Kidney (tissue), 14 donors: ENCODE data around the gene SFT2D1. TPM values are rescaled to one million over a fixed set of nuclear protein-coding genes. Genes with fewer than 3 reads are reported as not detected.

Source experiments
- DNase-seq, 5 donors: peaks; one replicate each; pipeline ENCODE4 v3.0.0-alpha.2; 2013 to 2020
- FAIRE-seq: peaks from 2 replicates; lab custom pipeline; 2012; peaks lifted over from hg19 to GRCh38; lab: Jason Lieb, UNC
- H3K27ac ChIP-seq, 2 donors: one replicate each; pipeline ENCODE4 v1.7.0; 2013; ENCODE audit warnings: low read depth in 2 of 2, low read length in 2 of 2, inconsistent platforms in 1 of 2
- H3K27me3 ChIP-seq: one replicate; pipeline ENCODE4 v1.7.1; 2013; ENCODE audit warnings: low read length, inconsistent platforms; ENCODE audit not compliant: control insufficient read depth, insufficient read depth
- H3K36me3 ChIP-seq, 3 donors: one replicate each; pipeline versions ENCODE4 v1.7.0 to v1.7.1; 2013; ENCODE audit warnings: low read length in 3 of 3, control low read depth in 1 of 3, inconsistent platforms in 1 of 3; ENCODE audit not compliant: insufficient read depth in 3 of 3, control insufficient read depth in 2 of 3
- H3K4me1 ChIP-seq, 3 donors: one replicate each; pipeline versions ENCODE4 v1.7.0 to v1.7.1; 2013; ENCODE audit warnings: low read length in 3 of 3, inconsistent platforms in 1 of 3, low read depth in 1 of 3; ENCODE audit not compliant: control insufficient read depth in 2 of 3, insufficient read depth in 2 of 3
- H3K4me3 ChIP-seq, 3 donors: one replicate each; pipeline versions ENCODE4 v1.7.0 to v1.8.1; 2013; ENCODE audit warnings: low read length in 3 of 3, control low read depth in 1 of 3, inconsistent platforms in 1 of 3
- H3K9ac ChIP-seq, 3 donors: one replicate each; pipeline versions ENCODE4 v1.7.0 to v1.7.1; 2013; ENCODE audit warnings: low read length in 3 of 3, control low read depth in 1 of 3, inconsistent platforms in 1 of 3
- H3K9me3 ChIP-seq, 3 donors: one replicate each; pipeline versions ENCODE4 v1.7.0 to v1.7.1; 2013; ENCODE audit warnings: low read length in 3 of 3, control low read depth in 1 of 3, inconsistent platforms in 1 of 3; ENCODE audit not compliant: control insufficient read depth in 2 of 3, insufficient read depth in 1 of 3
- intact Hi-C: fragments of 100-400 bp; cut with DNase I; formaldehyde crosslinking; loops from one replicate; pipeline ENCODE4 v1.11.1; 2022
- polyA plus RNA-seq: library from polyadenylated mRNA; stranded (reverse); fragments of 350-450 nt; fragmentation: Illumina TruSeq; extraction: RNeasy Lipid Tissue Mini Kit (QIAGEN cat#74804); gene quantifications from one replicate; pipeline ENCODE4 v1.2.3, GENCODE V29; 2014; ENCODE audit warnings: low read depth, low replicate concordance; ENCODE audit not compliant: insufficient read depth
- total RNA-seq: library from RNA; stranded (reverse); fragmentation: NEBNext Ultra II Directional; extraction: Animal tissue kit (Norgen Biotek cat#: 25700); gene quantifications from one replicate; pipeline ENCODE4 v1.2.1, GENCODE V29; 2021
- TF ChIP-seq, protein P1 (sequence below): IDR thresholded peaks from 3 replicates; pipeline ENCODE4 v1.5.1; 2012; ENCODE audit warnings: mild to moderate bottlenecking, moderate library complexity, borderline replicate concordance; ENCODE audit not compliant: insufficient read depth; ENCODE audit errors: extremely low read depth
- donor health status: control.
- donor health status: control.
- donor health status: control.
- donor health status: control.
- donor health status: control.
- donor health status: DM: yes; HTN: yes; CAD: no.
- donor health status: Normal renal cell carcinoma (clear cell type).

The SFT2D1 gene
- total and polyA plus RNA-seq, 2 donors from 2014 or later = 48.3 to 73.2 TPM

DNA sequence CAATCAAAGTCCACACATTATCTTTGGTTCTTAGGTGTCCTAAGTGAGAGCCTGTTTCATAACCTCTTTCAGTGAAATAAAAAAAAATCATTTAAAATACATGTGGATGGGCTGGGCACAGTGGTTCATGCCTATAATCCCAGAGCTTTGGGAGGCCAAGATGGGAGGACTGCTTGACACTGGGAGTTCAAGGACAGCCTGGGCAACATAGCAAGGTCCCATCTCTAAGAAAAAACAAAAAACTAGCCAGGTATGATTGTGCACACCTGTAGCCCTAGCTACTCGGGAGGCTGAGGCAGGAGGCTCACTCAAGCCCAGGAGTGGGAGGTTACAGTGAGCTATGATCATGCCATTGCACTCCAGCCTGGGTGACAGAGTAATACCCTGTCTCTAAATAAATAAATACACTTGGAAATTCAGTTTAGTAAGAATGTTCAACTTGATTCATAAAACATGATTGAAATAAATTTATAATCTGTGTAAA, 36.8 kb upstream of the SFT2D1 start:
- Histone ChIP-seq H3K9ac (no peak overlapping the region), H3K36me3 (no peaks in the 10 kb centered on the region), H3K4me1 (peaks cover 0 to 6% (median 2%) of the 10 kb centered on the region in 3 donors), H3K9me3 (no peaks in the 10 kb centered on the region), H3K27ac (no peak overlapping the region), H3K4me3 (no peak overlapping the region), H3K27me3 (no peaks in the 10 kb centered on the region)
- DNase-seq = no peak
- intact Hi-C loops = no loop called here
- FAIRE-seq = no peak
- TF ChIP-seq, protein P1, sequence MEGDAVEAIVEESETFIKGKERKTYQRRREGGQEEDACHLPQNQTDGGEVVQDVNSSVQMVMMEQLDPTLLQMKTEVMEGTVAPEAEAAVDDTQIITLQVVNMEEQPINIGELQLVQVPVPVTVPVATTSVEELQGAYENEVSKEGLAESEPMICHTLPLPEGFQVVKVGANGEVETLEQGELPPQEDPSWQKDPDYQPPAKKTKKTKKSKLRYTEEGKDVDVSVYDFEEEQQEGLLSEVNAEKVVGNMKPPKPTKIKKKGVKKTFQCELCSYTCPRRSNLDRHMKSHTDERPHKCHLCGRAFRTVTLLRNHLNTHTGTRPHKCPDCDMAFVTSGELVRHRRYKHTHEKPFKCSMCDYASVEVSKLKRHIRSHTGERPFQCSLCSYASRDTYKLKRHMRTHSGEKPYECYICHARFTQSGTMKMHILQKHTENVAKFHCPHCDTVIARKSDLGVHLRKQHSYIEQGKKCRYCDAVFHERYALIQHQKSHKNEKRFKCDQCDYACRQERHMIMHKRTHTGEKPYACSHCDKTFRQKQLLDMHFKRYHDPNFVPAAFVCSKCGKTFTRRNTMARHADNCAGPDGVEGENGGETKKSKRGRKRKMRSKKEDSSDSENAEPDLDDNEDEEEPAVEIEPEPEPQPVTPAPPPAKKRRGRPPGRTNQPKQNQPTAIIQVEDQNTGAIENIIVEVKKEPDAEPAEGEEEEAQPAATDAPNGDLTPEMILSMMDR = no peak

DNA sequence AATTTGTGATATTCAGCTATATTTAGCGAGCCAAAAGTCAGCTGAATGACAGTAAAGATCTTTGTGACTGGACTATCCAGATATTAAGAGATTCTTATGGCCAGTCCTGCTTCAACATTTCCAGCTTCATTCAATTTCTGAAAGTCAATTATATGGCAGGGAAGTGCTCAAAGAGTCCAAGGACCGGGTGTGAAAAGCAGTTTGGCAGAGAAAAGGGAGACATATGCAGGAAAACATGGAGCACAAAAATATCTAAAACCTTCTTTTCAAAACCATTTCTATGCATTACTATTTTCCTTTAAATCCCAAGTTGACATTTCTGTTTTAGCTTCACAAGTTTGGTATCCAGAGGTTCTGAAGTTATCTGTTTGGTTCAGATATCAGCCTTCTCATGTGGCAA, 35.4 kb upstream of the SFT2D1 start:
- no peak for FAIRE-seq
- DNase-seq = no peak
- H3K4me1 ChIP-seq = peaks cover 0 to 6% (median 2%) of the 10 kb centered on the region in 3 donors

DNA sequence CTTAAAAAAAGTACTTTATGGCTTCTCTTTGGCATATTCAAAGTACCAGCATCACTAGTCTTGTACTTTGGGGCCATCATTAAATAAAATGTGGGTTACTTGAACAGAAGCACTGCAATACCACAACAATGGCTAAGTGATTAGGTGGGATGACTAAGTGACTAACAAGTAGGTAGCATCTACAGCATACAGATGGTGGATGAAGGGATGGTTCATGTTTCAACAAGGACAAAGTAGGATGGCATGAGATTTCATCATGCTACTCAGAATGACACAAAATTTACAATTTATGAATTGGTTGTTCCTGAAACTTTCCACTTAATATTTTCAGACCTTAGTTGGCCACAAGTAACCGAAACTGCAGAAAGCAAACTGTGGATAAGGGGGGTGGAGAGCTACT, 32.7 kb upstream of the SFT2D1 start:
- TF ChIP-seq, protein P1 = no peak
- no peaks in the 10 kb centered on the region for H3K9me3 ChIP-seq
- no peak for DNase-seq
- no peak overlapping the region for H3K4me3 ChIP-seq
- intact Hi-C loops = no loop called here
- peaks cover 0 to 5% (median 2%) of the 10 kb centered on the region in 3 donors for H3K4me1 ChIP-seq
- H3K9ac ChIP-seq = no peak overlapping the region
- no peaks in the 10 kb centered on the region for H3K36me3 ChIP-seq
- H3K27me3 ChIP-seq = no peaks in the 10 kb centered on the region
- no peak overlapping the region for H3K27ac ChIP-seq
- no peak for FAIRE-seq

More for the DNA sequence above, 35.4 kb upstream of the SFT2D1 start:
- H3K9me3 ChIP-seq = no peaks in the 10 kb centered on the region
- TF ChIP-seq, protein P1 = no peak
- H3K27me3 ChIP-seq = no peaks in the 10 kb centered on the region
- H3K4me3 ChIP-seq = no peak overlapping the region
- H3K27ac ChIP-seq = no peak overlapping the region
- intact Hi-C loops = no loop called here
- H3K9ac ChIP-seq = no peak overlapping the region
- no peaks in the 10 kb centered on the region for H3K36me3 ChIP-seq

DNA sequence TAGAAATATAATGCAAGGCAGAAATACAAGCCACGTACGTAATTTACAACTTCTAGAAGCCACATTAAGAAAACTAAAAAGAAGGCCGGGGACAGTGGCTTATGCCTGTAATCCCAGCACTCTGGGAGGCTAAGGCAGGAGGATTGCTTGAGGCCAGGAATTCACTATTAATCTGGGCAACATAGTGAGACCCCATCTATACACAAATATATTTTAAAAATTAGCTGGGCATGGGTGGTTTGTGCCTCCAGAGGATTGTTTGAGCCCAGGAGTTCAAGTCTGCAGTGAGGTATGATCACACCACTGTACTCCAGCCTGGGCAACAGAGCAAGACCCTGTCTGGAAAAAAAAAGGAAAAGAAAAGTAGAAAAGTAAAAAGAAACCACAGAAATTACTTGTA, 28.1 kb upstream of the SFT2D1 start:
- intact Hi-C loops = no loop called here
- DNase-seq (no peak), FAIRE-seq (no peak)
- H3K9me3 ChIP-seq = no peaks in the 10 kb centered on the region
- no peaks in the 10 kb centered on the region for H3K4me1 ChIP-seq
- TF ChIP-seq, protein P1 = no peak
- no peak overlapping the region for H3K4me3 ChIP-seq
- peaks cover 0 to 6% (median 5%) of the 10 kb centered on the region in 3 donors for H3K36me3 ChIP-seq
- no peaks in the 10 kb centered on the region for H3K27me3 ChIP-seq
- H3K27ac ChIP-seq = no peak overlapping the region
- H3K9ac ChIP-seq = no peak overlapping the region
